NOMO-1 (cell line): ENCODE measurements around the gene NUTM2G.
"Not testable (repeated sequence)": the region's sequence is repeated elsewhere in the genome, so short reads cannot be mapped to it uniquely, and the experiment has no call there.

Source experiments
- DNase-seq, 2 experiments: peaks; one replicate each; lab custom pipeline; 2025; ENCODE audit not compliant: unreplicated experiment in 2 of 2; lab: John Stamatoyannopoulos, UW

The NUTM2G gene, protein sequence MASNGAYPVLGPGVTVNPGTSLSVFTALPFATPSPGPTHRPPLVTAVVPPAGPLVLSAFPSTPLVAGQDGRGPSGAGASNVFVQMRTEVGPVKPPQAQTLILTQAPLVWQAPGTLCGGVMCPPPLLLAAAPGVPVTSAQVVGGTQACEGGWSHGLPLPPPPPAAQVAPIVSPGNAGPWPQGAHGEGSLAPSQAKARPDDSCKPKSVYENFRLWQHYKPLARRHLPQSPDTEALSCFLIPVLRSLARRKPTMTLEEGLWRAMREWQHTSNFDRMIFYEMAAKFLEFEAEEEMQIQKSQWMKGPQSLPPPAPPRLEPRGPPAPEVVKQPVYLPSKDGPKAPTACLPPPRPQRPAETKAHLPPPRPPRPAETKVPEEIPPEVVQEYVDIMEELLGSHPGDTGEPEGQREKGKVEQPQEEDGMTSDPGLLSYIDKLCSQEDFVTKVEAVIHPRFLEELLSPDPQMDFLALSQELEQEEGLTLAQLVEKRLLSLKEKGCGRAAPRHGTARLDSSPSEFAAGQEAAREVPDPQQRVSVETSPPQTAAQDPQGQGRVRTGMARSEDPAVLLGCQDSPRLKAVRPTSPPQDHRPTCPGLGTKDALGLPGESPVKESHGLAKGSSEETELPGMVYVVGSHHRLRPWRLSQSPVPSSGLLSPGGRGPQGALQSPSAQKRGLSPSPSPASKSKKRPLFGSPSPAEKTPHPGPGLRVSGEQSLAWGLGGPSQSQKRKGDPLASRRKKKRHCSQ

DNA sequence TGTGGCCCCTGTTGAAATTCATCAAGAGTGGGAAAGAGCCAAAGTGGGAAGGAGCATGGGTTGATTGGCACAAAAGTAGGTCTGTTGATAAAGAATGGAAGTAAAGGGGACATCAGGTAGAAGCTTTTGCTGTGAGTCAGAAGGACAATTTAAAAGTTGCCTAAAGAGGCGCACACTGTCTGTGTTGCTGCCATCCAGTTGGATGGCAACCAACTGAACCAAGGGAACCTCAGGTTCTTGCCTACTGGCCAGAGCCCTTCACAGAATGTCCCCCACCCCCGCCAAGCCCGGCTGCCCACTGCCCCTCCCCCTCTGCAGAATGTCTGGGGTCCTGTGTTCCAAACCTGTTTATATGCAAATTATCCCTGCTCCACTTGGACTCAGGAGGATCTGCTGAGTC is at the start of gene NUTM2G:
NUTM2G (plus strand) TSS at position 301 of the 400 bp plus-strand sequence. CDS start 182 bp downstream, outside the sequence.
- DNase-seq, result not testable (repeated sequence)

DNA sequence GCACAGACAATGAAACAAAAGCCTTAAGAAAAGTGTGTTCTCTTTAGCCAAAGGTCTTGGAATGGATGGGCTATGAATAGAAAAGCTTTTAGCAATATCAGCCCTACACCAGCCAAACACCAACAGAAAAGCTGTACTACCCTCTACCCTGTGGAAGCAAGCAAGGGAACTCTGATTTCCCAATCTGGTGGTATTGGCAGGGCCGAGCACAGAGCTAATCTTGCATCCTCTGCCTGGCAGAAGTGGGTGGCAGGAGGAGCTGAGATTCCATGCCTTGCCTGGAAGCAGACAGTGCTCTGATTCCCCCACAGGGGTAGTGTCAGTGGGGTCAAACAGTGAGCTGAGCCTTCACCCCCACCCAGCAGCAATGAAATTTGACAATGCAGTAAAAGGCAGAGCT is 44.7 kb upstream of the NUTM2G start:
- no peak for DNase-seq

DNA sequence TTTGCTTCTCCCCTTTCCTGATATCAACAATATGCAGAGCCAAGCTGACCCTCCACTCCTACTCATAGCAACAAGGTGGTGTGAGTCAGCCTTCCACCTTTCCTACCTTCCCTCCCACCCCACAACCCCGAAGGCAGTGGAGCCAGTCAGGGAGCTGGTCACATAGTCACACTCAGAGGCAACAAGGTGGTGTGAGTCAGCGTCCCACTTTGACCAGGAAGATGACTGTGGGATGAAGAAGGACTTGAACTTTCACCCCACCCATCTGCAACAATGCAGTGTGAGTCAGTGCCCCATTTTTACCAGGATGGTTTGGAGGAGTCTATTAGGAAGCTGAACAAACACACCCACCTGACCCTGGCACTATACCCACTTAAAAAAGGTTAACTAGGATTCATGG is 44.2 kb upstream of the NUTM2G start:
- no peak for DNase-seq

DNA sequence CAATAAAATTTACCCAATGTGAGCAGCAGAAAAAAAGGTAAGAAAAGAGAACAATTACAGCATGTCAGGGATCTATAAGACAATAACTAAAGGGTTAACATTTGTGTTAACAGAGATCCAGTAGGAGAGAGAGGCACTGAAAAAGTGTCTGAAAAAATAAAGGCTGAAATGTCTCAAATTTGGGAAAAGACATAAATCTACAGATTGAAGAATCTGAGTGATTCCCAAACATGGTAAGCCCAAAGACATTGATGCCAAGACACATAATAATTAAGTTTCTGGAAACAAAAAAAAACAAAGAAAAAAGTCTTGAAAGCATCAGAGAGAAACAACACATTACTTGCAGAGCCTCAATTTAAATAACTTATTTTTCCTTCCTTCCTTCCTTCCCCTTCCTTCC is 43.2 kb upstream of the NUTM2G start:
- no peak for DNase-seq

DNA sequence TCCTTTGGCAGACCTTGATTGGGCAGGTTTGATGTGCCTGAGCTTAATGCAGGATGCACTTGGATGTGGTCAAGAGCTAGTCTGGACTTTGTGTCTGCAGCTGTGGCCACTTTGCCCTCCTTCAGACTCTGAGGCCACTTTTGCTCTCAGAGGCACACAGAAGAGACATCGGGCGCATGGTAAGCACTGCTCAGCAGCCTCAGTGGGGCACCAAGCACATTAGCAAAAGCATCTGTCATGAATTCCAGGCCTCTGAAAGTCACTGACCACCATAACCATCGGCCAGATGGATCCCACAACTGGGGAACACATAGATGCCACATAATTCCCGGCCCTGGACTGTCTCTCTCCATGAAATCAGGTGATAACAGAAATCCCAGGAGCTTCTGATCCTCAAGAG is 40.1 kb upstream of the NUTM2G start:
- no peak for DNase-seq

DNA sequence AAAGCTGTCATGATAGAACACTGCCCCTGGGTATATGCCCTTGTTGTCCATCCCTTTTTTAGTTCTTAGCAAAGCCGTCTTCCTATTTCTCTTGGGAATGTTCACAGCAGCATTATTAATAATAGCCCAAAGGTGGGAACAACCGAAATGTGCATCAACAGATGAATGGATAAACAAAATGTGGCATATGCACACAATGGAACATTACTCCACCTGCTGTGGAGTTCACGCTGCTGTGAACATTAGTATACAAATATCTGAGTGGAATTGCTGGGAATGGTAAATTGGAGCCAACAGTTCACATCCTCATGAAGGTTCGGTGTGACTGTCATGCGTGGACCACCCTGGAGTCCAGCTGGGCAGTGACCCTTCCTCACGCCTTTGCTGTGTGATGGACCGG is 36.5 kb upstream of the NUTM2G start:
- no peak for DNase-seq

DNA sequence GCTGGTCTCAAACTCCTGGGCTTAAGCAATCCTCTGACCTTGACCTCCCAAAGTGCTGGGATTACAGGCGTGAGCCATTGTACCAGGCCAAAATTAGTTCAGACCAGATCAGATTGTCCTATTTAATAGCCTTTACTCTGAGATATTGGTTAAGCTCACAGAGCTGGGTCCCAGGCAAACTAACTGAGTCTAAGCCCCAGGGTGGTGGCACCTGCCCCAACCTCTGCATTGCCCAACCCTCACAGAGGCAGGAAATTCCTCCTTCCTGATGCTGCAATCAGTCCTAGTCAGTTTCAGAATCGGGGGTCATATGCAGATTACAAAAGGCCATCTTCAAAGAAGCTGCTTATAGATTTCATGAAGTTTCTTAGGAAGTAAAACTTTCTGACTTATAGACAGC is 28.6 kb upstream of the NUTM2G start:
- not testable (repeated sequence) for DNase-seq

DNA sequence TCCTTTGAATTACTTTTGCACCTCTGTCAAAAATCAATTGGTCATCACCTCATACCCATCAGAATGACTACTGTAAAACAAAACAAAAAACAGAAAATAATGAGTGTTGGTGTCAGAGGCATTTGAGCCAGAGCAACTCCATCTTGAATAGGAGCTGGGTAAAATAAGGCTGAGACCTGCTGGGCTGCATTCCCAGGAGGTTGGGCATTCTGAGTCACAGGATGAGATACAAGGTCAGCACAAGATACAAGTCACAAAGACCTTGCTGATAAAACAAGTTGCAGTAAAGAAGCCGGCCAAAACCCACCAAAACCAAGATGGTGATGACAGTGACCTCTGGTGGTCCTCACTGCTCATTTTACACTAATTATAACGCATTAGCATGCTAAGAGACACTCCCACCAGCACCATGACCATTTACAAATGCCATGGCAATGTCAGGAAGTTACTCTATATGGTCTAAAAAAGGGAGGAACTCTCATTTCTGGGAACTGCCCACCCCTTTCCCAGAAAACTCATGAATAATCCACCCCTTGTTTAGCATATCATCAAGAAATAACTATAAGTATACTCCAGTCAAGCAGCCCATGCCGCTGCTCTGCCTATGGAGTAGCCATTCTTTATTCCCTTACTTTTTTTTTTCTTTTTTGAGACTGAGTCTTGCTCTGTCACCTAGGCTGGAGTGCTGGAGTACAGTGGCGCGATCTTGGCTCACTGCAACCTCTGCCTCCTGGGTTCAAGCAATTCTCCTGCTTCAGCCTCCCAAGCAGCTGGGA is 23.5 kb upstream of the NUTM2G start:
- DNase-seq, result not testable (repeated sequence)

DNA sequence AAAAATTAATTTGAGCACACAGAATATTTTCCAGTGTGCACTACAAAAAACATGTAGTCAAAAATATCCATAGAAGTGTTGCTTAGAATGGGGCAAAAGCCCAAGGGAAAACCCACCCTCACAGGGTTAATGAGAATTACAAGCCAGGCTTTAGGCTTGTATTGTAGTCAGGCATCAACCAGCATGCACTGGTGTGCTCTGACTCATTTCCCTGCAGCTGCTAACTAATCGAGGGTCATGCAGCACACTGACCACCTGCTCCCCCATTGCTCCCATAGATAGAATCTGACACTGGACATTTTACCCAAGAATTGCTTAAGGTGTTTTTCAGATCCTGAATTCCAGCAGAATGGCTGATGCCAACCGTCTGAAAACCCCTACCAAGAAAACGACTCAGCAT is 20.2 kb upstream of the NUTM2G start:
- not testable (repeated sequence) for DNase-seq

DNA sequence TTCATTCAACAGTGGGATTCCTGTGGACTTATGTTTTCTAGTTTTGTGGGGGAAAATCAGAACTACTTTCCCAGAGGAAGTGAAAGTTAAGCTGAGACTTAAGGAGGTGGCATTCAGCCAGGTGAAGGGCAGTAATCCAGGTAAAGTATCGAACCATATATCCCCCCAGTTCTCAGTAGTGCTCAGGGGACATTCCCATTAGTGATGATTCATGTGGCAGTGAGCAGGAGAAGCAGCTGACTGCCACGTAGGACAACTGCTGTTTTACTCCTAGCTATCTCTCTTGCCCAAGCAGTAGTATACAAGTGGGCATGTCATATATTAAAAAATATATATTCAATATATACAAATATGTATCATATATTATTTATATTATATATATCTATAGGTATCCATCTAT is 13.1 kb upstream of the NUTM2G start:
- DNase-seq, result not testable (repeated sequence)

DNA sequence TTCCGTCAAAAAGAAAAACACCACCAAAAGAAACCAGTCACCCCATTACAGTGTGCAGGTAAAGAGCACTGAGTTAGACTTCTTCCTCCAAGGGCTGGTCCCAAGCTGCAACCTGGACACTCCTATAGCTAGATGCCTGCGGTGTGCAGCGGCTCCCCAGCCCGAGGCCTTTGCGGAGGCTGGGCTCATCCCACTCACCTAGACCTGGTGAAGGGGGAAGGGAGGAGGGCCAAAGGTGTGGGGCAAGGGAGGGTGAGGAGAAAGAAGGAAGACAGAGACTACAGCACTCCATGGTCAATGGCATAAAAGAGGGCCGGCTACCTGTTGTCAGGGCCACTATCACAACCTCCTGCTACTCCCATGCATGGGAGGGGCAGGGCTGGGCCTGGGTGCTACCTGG is 12.1 kb upstream of the NUTM2G start:
- DNase-seq, result not testable (repeated sequence)

DNA sequence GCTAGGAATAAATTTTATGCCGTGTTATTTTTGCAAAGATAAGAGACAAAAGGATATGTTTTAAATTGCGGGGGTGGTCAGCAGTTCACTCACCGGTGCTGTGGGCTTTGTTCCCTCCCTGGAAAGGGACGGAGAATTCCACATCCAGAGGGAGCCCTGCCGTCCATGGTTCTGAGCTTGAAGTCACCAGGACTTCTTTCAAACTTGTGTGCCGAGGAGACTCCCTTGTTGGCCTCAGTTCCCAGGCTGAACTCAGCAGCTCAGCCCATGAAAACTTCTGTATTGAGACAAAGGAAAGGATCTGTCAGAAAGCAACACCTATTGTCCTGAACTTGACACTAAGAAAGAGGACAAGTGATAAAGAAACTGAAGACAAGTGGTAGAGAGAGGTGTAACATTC is 10.1 kb upstream of the NUTM2G start:
- not testable (repeated sequence) for DNase-seq

DNA sequence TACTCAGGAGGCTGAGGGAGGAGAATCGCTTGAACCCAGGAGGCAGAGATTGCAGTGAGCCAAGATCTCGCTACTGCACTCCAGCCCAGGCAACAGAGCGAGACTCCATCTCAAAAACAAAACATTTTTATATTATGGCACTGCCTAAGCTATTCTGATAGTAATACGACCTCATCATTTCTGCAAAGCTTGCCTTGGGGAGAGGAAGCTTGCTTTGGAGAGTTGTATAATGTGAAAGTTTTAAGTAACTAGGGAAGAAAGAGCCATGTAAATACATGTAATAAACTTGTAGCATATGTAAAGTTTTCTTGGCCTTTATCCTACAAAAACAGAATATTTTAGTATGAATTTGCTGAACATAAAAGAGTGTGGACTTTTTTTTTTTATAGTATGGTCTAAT is 7.8 kb upstream of the NUTM2G start:
- not testable (repeated sequence) for DNase-seq

DNA sequence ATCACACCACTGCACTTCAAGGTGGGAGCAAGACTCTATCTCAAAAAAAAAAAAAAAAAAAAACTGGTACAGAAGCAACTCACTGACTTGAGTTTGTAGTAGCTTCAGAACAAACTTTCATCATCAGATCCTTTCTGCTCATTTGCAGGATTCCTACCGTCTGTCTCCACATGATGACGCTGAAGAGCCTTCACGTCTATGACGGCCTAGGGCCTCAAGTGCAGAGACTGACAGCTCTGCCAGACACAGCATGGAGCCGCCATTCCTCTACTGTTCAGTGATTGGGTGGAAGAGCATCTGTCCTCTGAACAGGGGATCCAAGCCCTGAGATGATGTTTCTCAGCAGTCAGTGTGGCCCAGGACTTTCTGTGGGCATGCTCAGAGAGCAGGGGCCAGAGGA is 3.1 kb upstream of the NUTM2G start:
- not testable (repeated sequence) for DNase-seq

DNA sequence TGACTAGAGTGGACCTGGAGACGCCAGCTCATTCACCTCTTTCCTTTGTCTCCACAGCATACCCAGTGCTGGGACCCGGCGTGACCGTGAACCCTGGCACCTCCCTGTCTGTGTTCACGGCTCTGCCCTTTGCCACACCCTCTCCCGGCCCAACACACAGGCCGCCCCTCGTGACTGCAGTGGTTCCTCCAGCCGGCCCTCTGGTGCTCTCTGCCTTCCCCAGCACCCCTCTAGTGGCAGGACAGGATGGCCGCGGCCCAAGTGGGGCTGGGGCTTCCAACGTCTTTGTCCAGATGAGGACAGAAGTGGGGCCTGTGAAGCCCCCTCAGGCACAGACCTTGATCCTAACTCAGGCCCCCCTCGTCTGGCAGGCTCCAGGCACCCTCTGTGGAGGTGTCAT is 3.0 kb downstream of the NUTM2G start:
- not testable (repeated sequence) for DNase-seq

DNA sequence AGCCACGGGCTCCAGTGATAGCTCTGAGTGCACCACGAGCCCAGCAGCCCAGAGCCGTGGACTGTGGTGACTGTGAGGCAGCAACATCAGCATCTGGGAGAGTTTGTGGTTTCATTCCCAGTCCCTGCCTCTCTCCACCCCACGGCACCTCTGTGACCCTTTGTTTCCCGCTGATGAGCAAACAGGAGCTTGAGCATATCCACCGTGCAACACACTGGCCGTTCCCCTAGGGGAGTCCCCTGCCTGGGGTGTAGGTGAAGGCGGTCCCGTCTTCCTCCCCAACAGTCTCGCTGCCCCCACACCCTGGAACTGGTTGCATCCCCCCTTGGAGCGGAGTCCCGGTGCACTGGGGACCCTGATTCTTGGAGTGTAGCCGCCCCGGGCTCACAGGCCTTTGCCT is 5.5 kb downstream of the NUTM2G start:
- not testable (repeated sequence) for DNase-seq

DNA sequence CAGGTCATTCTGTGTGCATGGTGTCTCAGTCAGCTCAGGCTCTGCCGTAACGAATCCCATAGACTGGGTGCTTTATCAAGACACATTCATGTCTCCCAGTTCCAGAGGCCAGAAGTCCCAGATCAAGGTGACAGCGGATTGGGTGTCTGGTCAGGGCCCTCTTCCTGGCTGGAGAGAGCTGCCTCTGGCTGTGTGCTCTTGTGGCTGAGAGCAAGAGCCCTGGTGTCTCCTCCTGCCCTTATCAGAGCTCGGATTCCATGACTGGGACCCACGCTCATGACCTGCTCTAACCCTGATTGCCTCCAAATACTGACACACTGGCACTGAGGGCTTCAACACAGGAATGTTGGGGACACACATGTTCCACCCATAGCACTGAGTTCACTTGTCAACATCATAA is 6.1 kb downstream of the NUTM2G start:
- DNase-seq, result not testable (repeated sequence)

DNA sequence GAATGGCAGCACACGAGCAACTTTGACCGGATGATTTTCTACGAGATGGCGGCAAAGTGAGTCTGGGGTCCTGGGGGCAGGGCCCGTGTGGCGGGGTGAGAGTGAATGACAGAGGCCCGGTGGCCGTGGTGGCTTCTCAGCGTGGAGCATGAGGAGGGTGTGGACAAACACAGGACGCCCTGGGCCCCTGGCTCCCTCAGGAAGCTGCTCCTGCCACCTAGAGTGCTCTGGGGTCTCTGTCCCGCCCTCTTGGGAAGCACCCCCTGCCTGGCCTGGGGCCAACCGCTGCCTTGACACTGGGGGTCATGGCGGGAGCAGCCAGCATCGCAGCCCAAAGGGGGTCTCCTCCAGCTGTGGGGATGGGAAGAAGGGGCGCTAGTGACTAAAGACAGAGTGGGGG is 6.8 kb downstream of the NUTM2G start:
- not testable (repeated sequence) for DNase-seq

DNA sequence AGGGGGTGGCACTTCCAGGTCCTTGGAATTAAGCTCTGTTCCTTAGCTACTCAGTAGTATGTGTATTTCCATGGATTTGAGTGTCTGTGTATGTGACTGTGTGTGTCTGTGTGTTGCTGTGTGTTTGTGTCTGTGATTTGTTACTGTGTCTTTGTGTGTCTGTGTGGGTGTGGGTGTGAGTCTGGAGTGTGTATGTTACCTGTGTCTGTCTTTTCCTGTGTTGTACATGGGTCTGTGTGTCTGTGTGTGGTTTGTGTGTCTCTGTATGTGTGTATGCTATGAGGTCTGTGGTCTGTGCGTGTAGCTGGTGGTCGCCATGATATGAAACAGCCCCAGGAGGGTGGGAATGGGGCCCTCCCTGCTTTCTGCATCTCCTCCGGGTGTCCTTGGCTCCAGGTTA is 8.8 kb downstream of the NUTM2G start:
- DNase-seq, result not testable (repeated sequence)

DNA sequence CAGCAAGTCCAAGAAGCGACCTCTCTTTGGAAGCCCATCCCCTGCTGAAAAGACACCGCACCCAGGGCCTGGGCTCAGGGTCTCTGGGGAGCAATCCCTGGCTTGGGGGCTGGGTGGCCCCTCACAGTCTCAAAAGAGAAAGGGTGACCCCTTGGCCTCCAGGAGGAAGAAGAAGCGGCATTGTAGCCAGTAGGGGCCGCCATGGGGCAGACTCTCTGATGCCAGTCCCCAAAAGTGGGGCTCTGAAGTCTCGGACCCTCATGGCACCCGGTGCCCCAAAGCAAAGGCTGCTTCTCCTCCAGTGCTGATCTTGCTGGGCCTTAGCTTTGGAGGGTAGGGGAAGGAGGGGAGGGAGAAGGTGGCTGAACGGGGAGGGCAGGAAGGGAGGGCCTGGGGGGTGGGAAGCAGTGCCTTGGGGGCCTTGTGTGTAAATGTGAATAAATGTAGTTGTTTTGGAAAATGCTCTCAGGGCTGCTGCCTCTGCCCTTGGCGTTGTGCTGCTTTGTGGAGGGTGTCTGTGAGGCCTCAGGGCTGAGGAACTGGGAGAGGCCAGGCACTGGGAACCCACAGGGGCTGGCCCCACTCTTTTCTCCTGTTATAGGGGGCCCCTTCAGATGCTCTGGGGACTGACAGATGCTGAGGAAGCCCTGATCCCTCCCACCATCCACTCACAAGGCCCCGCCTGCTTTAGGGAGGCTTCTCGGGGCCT is 10.5 kb downstream of the NUTM2G start:
- DNase-seq, result not testable (repeated sequence)

DNA sequence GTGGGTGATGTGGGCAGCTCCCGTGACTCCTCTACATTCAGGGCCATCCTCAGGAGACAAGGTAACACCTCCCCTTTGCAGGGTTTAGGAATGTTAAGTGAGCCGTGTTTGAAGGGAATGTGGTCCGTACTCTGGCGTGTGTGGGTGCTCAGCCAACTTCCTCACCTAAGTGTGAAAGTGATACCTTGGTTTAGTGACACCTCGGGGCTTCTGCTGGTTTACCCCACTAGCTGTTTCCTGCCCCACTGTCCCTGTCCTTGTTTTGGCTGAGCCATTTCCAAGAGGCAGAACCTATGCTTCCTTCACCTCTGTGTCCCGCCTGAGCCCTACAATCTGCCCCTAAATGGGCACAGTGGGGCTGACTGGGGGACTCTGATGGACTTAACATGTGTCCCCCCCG is 12.3 kb downstream of the NUTM2G start:
- DNase-seq, result not testable (repeated sequence)
